ENCODE measurements around the gene AKAP13.

AKAP13 gene

GRCh38 chr15:85539491-85539890 lies 159.1 kb downstream of the AKAP13 start:
- DNase-seq (ENCODE audit: low spot score), result no peak

GRCh38 chr15:85540085-85540797 lies 159.8 kb downstream of the AKAP13 start:
- DNase-seq (ENCODE audit: low spot score), result no peak

- DNase-seq (ENCODE audit: low spot score), result no peak
These were observed 161.3 kb downstream of the AKAP13 start for GRCh38 chr15:85541744-85542143.

GRCh38 chr15:85542488-85542887 lies 162.1 kb downstream of the AKAP13 start:
- no peak for DNase-seq (ENCODE audit: low spot score)

- no peak for DNase-seq (ENCODE audit: low spot score)
These were observed 162.5 kb downstream of the AKAP13 start for GRCh38 chr15:85542895-85543331.

GRCh38 chr15:85543741-85544155 lies 163.3 kb downstream of the AKAP13 start:
- peak; percentile 41 for DNase-seq (ENCODE audit: low spot score)

GRCh38 chr15:85545185-85545584 lies 164.8 kb downstream of the AKAP13 start:
- DNase-seq (ENCODE audit: low spot score), result peak; percentile 80

GRCh38 chr15:85545752-85546151 lies 165.3 kb downstream of the AKAP13 start:
- peak; percentile 73 for DNase-seq (ENCODE audit: low spot score)

GRCh38 chr15:85547386-85547785 lies 167.0 kb downstream of the AKAP13 start:
- DNase-seq (ENCODE audit: low spot score), result no peak

GRCh38 chr15:85550283-85550682 lies 169.9 kb downstream of the AKAP13 start:
- DNase-seq (ENCODE audit: low spot score), result no peak

GRCh38 chr15:85551221-85551832 lies 170.9 kb downstream of the AKAP13 start:
- DNase-seq (ENCODE audit: low spot score), result no peak

GRCh38 chr15:85554852-85555521 lies 174.6 kb downstream of the AKAP13 start:
- DNase-seq (ENCODE audit: low spot score), result peak; percentile 70

GRCh38 chr15:85555875-85556617 lies 175.6 kb downstream of the AKAP13 start:
- no peak for DNase-seq (ENCODE audit: low spot score)

- no peak for DNase-seq (ENCODE audit: low spot score)
These were observed 176.2 kb downstream of the AKAP13 start for GRCh38 chr15:85556618-85556895.

- DNase-seq (ENCODE audit: low spot score), result no peak
These were observed 177.0 kb downstream of the AKAP13 start for GRCh38 chr15:85557385-85557784.

GRCh38 chr15:85558848-85559247 lies 178.4 kb downstream of the AKAP13 start:
- no peak for DNase-seq (ENCODE audit: low spot score)

- no peak for DNase-seq (ENCODE audit: low spot score)
These were observed 179.1 kb downstream of the AKAP13 start for GRCh38 chr15:85559530-85559929.

- DNase-seq (ENCODE audit: low spot score), result no peak
These were observed 182.4 kb downstream of the AKAP13 start for GRCh38 chr15:85562824-85563223.

- DNase-seq (ENCODE audit: low spot score), result no peak
These were observed 182.9 kb downstream of the AKAP13 start for GRCh38 chr15:85563328-85563727.

GRCh38 chr15:85563731-85564130 lies 183.3 kb downstream of the AKAP13 start:
- no peak for DNase-seq (ENCODE audit: low spot score)

- no peak for DNase-seq (ENCODE audit: low spot score)
These were observed 184.3 kb downstream of the AKAP13 start for GRCh38 chr15:85564686-85565085.

GRCh38 chr15:85568261-85568808 lies 187.9 kb downstream of the AKAP13 start:
- DNase-seq (ENCODE audit: low spot score), result no peak
